DOHH2 (cell line): Measurements from ENCODE around the gene UGT1A8.

Experiments
- CTCF ChIP-seq: fragments of 200-600 bp; sonication (generic); IDR thresholded peaks from one replicate; pipeline ENCODE4 v1.5.1; 2014; ENCODE audit warnings: antibody characterized with exemption, mild to moderate bottlenecking, low read depth, low read length; ENCODE audit not compliant: poor library complexity, severe bottlenecking
- EZH2phosphoT487 ChIP-seq: fragments of 200-600 bp; sonication (generic); IDR thresholded peaks from 2 replicates; pipeline ENCODE4 v1.6.1; 2017; ENCODE audit warnings: borderline replicate concordance, mild to moderate bottlenecking, antibody characterized with exemption, low read length, moderate library complexity, mixed read lengths

GRCh38 chr2:233758141-233758540 is 140.7 kb downstream of the UGT1A8 start:
- TF ChIP-seq CTCF (no peak), EZH2phosphoT487 (no peak)
